Endothelial cell of umbilical vein (primary cell): ENCODE measurements around the gene DLGAP1. TPM values are rescaled to one million over a fixed set of nuclear protein-coding genes. Genes with fewer than 3 reads are reported as not detected.

Experiments
- BruUV-seq: library from RNA; stranded (reverse); fragments of 400-500 nt; replicated peaks from 2 replicates; lab custom pipeline; 2021; lab: Mats Ljungman, UMichigan
- CTCF ChIA-PET: fragments of 300-600, 350-600 bp; sonication (Branson Sonifier 250); formaldehyde crosslinking; loops from one replicate; lab custom pipeline; 2021; ENCODE audit warnings: antibody characterized with exemption, inconsistent platforms; lab: Charles Lee
- POLR2A ChIA-PET: fragments of 300-600, 350-600 bp; sonication (Branson Sonifier 250); formaldehyde crosslinking; loops from one replicate; lab custom pipeline; 2021; ENCODE audit warnings: antibody characterized with exemption, inconsistent platforms; lab: Charles Lee
- DNase-seq: peaks from one replicate; pipeline ENCODE4 v3.0.0-alpha.2; 2011; ENCODE audit warnings: low read depth, low spot score
- FAIRE-seq: peaks from 2 replicates; lab custom pipeline; 2011; peaks lifted over from hg19 to GRCh38; lab: Jason Lieb, UNC
- H2AFZ ChIP-seq: 2 replicates; pipeline ENCODE4 v1.6.0; 2012; ENCODE audit warnings: low read depth, low read length, control low read depth, inconsistent platforms
- H3K27ac ChIP-seq: 2 replicates; pipeline ENCODE4 v1.5.1; 2011; ENCODE audit warnings: low read depth, mild to moderate bottlenecking, control low read depth, low read length, moderate library complexity; ENCODE audit not compliant: insufficient read depth
- H3K27me3 ChIP-seq, 2 experiments: 2 replicates each; pipeline versions ENCODE4 v1.6.0 to v1.6.1; 2011; ENCODE audit warnings: low read length in 2 of 2, mixed read lengths in 1 of 2; ENCODE audit not compliant: control insufficient read depth in 2 of 2, insufficient read depth in 2 of 2
- H3K36me3 ChIP-seq, 2 experiments: 2 replicates in 1 of 2; 3 replicates in 1 of 2; pipeline ENCODE4 v1.5.1; 2011; ENCODE audit warnings: low read length in 2 of 2, mild to moderate bottlenecking in 1 of 2, moderate library complexity in 1 of 2; ENCODE audit not compliant: control insufficient read depth in 2 of 2, insufficient read depth in 2 of 2; ENCODE audit errors: extremely low read depth in 1 of 2
- H3K4me1 ChIP-seq: 3 replicates; pipeline ENCODE4 v1.5.1; 2011; ENCODE audit warnings: mild to moderate bottlenecking, low read length; ENCODE audit not compliant: control insufficient read depth, insufficient read depth; ENCODE audit errors: extremely low read depth
- H3K4me2 ChIP-seq: 2 replicates; pipeline ENCODE4 v1.6.1; 2011; ENCODE audit warnings: low read length, control low read depth, mixed read lengths; ENCODE audit not compliant: insufficient read depth
- H3K4me3 ChIP-seq, 3 experiments: fragments of 200-600 bp in 1 of 3; sonication (generic), shearing (Covaris generic) in 1 of 3; replicated peaks in 1 of 3; 2 replicates each; pipeline ENCODE4 v1.5.1; 2011 to 2016; ENCODE audit warnings: control low read depth in 3 of 3, low read length in 3 of 3, mild to moderate bottlenecking in 2 of 3, inconsistent platforms in 1 of 3, low read depth in 1 of 3, moderate library complexity in 1 of 3; ENCODE audit not compliant: insufficient read depth in 1 of 3
- H3K79me2 ChIP-seq: 2 replicates; pipeline ENCODE4 v1.6.0; 2012; ENCODE audit warnings: low read length, inconsistent platforms; ENCODE audit not compliant: control insufficient read depth, insufficient read depth
- H3K9ac ChIP-seq: replicated peaks from 2 replicates; pipeline ENCODE3; 2011; ENCODE audit warnings: low read length, control low read depth; ENCODE audit not compliant: insufficient read depth; ENCODE audit errors: extremely low read depth
- H3K9me1 ChIP-seq: replicated peaks from 3 replicates; pipeline ENCODE4 v1.6.0; 2011; ENCODE audit warnings: mild to moderate bottlenecking, low read length; ENCODE audit not compliant: control insufficient read depth, insufficient read depth; ENCODE audit errors: extremely low read depth
- H3K9me3 ChIP-seq: replicated peaks from 2 replicates; pipeline ENCODE4 v1.5.1; 2012; ENCODE audit warnings: low read length, inconsistent platforms; ENCODE audit not compliant: control insufficient read depth, insufficient read depth
- H4K20me1 ChIP-seq: replicated peaks from 2 replicates; pipeline ENCODE3; 2011; ENCODE audit warnings: mild to moderate bottlenecking, low read length; ENCODE audit not compliant: control insufficient read depth, insufficient read depth; ENCODE audit errors: extremely low read depth
- CTCF ChIP-seq, 2 donors: IDR thresholded peaks; 1 replicate in 1 of 2; 2 replicates in 1 of 2; pipeline ENCODE4 v1.5.1; 2011; ENCODE audit warnings: low read length in 2 of 2, mild to moderate bottlenecking in 2 of 2, moderate library complexity in 2 of 2, control low read depth in 1 of 2, inconsistent platforms in 1 of 2, low read depth in 1 of 2; ENCODE audit not compliant: insufficient read depth in 1 of 2; ENCODE audit errors: extremely low read depth in 1 of 2
- EZH2 ChIP-seq: IDR thresholded peaks from 2 replicates; pipeline ENCODE4 v1.6.1; 2012; ENCODE audit warnings: borderline replicate concordance, low read depth, mild to moderate bottlenecking, moderate library complexity, low read length, inconsistent platforms; ENCODE audit not compliant: severe bottlenecking
- FOS ChIP-seq: IDR thresholded peaks from 2 replicates; pipeline ENCODE4 v1.6.1; 2011; ENCODE audit warnings: mild to moderate bottlenecking, low read length, moderate library complexity, borderline replicate concordance; ENCODE audit not compliant: insufficient read depth
- GATA2 ChIP-seq: IDR thresholded peaks from 2 replicates; pipeline ENCODE4 v1.7.0; 2011; ENCODE audit warnings: low read depth, mild to moderate bottlenecking, moderate library complexity, mixed read lengths, low read length; ENCODE audit not compliant: insufficient read length, insufficient read depth
- JUN ChIP-seq: IDR thresholded peaks from 2 replicates; pipeline ENCODE4 v1.6.1; 2011; ENCODE audit warnings: borderline replicate concordance, low read depth; ENCODE audit not compliant: insufficient read length, insufficient read depth
- MAX ChIP-seq: IDR thresholded peaks from 2 replicates; pipeline ENCODE4 v1.6.1; 2011; ENCODE audit not compliant: insufficient read depth, insufficient read length
- MYC ChIP-seq: IDR thresholded peaks from one replicate; pipeline ENCODE4 v1.6.1; 2011; ENCODE audit warnings: mild to moderate bottlenecking, low read depth, low read length
- POLR2A ChIP-seq: IDR thresholded peaks from 2 replicates; pipeline ENCODE4 v1.6.1; 2012; ENCODE audit warnings: low read depth, mild to moderate bottlenecking, control low read depth, low read length
- POLR2AphosphoS5 ChIP-seq: IDR thresholded peaks from 2 replicates; pipeline ENCODE4 v1.6.1; 2012; ENCODE audit warnings: low read depth, mild to moderate bottlenecking, control low read depth, low read length, moderate library complexity; ENCODE audit not compliant: insufficient read depth
- dilution Hi-C: fragments of 300-500 bp; cut with MboI; formaldehyde crosslinking; loops from one replicate; pipeline ENCODE4 v1.15.0; 2019; ENCODE audit warnings: low sequenced_read_pairs; ENCODE audit not compliant: extremely low pct_ligation_motif_present
- intact Hi-C: fragments of 100-400 bp; cut with micrococcal nuclease; formaldehyde crosslinking; loops from one replicate; pipeline ENCODE4 v1.10.0; 2022
- polyA plus RNA-seq, 4 experiments: library from polyadenylated mRNA; depleted of rRNA in 3 of 4; stranded (reverse) in 3 of 4; unstranded in 1 of 4; fragments of >200 nt; gene quantifications; 2 replicates each; pipeline versions ENCODE4 v1.2.1 to v1.2.3, GENCODE V29; 2011 to 2012; ENCODE audit warnings: missing spikeins in 1 of 4
- total RNA-seq: library from RNA; stranded (reverse); gene quantifications from 2 replicates; pipeline ENCODE4 v1.2.3, GENCODE V29; 2021

DLGAP1 gene
- total and polyA plus RNA-seq, 2 donors (not counting 3 experiments of a cell fraction or from before 2014, with no cell fraction given), result 0.04 TPM; not detected in 1

- no peak for FAIRE-seq
Measured at GRCh38 chr18:4270016-4270415, 185.1 kb downstream of the DLGAP1 start.

More at GRCh38 chr18:4270016-4270415, 185.1 kb downstream of the DLGAP1 start:
- no peak for DNase-seq
- BruUV-seq, result no TSS peak
- TF ChIP-seq POLR2A, result no peak
- TF ChIP-seq MAX, result no peak
- no peak for TF ChIP-seq MYC
- no peak for TF ChIP-seq JUN
- no peak for TF ChIP-seq CTCF (IDR thresholded peaks at IDR 0.05; ENCODE audit: extremely low read depth in 1 of 2, insufficient read depth in 1 of 2, low read depth in 1 of 2, low read length in 2 of 2)
- no peak for TF ChIP-seq POLR2AphosphoS5
- TF ChIP-seq GATA2, result no peak
- no peak for TF ChIP-seq EZH2
- no peak for TF ChIP-seq FOS
- Histone ChIP-seq H3K36me3 (no peaks in the 10 kb centered on the region), H3K79me2 (no peaks in the 10 kb centered on the region), H3K27me3 (no peaks in the 10 kb centered on the region), H3K9me3 (no peaks in the 10 kb centered on the region), H2AFZ (no peak overlapping the region), H3K4me1 (no peaks in the 10 kb centered on the region), H3K9ac (no peak overlapping the region), H4K20me1 (no peaks in the 10 kb centered on the region), H3K4me2 (no peak overlapping the region), H3K4me3 (no peak overlapping the region), H3K27ac (no peak overlapping the region), H3K9me1 (no peaks in the 10 kb centered on the region)
- POLR2A ChIA-PET, result no interaction called here
- intact Hi-C loops, result no loop called here
- dilution Hi-C loops, result no loop called here
- CTCF ChIA-PET, result no interaction called here
